HG03103 (cell line): ENCODE results near the gene CDH16.
A peak's percentile ranks its signal among the peaks of the same experiment; 100 is the strongest.
"Not testable (repeated sequence)": the region's sequence is repeated elsewhere in the genome, so short reads cannot be mapped to it uniquely, and the experiment has no call there.

ENCODE experiments used
- ATAC-seq: cut with Tn5 transposase; IDR thresholded peaks from one replicate; pipeline ENCODE4 v1.9.1; 2021; ENCODE audit warnings: low read depth; ENCODE audit not compliant: unreplicated experiment

Gene CDH16

DNA sequence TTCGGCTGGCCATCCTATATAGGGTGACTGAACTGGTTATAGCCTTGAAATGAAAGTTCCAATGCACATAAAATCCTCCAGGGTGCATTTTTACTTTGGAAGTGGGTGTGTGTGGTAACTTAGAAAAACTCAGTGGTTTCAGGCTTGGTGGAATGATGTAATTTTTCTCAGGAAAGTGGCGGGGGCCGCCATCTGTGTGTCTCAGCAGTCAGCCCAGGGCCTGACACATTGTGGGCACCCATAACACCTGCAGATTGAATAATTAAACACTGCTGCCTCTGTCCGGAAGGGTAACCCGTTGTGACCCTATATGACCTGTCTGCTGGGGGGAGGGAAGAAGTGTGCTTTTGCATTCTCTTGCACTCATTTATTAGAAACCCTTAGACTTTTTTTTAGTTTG lies 40.6 kb downstream of the CDH16 start:
- ATAC-seq: no peak

DNA sequence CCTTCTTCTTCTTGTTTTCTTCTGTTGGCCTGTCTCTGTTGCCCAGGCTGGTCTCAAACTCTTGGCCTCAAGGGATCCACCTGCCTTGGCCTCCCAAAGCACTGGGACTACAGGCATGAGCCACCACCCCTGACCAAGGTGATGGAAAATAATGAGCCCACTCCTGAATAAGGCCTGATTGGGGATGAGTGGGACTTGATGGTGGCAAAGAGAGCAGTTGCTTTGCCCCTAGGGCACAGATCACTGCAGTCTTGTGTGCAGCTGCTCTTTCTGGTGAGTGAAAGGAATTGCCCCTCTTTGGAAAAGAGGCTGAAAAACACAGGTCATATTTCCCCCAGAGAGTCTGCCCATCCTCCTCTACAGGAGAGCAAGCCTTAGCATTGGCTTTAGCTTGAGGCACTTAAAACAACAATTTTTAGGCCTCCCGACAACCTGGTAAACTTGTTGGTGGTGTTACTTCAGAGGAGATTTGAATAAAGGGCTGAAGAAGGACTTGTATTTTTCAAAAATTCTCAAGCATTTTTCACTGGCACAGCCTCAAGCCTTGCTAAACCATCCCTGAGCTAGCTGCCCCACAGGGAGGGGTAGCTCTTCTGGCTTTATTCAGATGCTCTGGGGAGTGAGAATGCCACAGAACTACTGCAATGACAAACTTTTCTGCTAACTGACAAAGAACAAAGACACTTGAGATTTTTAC lies 44.5 kb downstream of the CDH16 start:
- ATAC-seq: no peak

DNA sequence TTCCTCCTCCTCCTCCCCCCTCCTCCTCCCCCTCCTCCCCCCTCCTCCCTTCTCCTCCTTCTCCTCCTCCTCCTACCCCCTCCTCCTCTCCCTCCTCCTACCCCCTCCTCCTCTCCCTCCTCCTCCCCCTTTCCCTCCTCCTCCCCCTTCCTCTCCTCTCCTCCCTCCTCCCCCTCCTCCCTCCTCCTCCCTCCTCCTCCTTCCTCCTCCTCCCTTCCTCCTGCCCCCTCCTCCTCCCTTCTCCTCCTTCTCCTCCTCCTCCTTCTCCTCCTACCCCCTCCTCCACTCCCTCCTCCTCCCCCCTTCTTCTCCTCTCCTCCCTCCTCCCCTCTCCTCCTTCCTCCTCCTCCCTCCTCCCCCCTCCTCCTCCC lies 45.0 kb downstream of the CDH16 start:
- ATAC-seq: no peak

DNA sequence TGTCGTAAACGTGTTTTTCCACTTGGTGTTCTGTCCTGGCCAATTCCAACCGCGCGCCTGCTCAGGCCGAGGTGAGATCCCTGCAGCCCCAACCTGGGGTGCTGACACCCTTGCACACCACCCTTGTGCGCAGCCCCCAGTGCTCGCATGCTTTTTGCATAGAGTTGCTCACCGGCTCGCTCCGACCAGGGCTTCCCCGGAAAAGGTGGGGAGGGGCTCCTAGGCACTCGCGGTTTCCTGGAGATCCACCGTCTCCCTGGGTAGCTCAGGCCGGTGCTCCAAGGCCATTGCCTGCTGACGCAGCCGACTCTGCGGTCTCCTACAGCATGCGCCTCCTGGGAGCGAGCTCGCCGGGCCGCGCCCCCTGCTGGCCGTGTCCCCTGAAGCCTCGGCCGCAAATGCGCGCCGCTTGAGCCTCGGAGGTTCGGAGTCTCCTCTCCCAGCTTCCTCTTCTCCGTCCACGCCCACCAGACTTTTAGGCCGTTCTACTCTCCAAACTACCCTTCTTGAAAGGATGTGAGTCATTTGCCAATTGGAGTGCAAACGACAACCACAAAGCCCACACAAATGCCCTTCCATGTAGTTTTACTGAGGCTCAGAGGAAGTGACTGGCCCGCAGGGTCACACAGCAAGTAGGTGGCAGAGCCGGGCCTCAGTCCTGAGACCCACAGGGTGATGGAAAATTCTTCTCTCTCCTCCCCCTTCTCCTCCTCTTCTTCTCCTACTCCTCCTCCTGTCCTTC lies 45.6 kb downstream of the CDH16 start:
- ATAC-seq: peak; percentile 91

DNA sequence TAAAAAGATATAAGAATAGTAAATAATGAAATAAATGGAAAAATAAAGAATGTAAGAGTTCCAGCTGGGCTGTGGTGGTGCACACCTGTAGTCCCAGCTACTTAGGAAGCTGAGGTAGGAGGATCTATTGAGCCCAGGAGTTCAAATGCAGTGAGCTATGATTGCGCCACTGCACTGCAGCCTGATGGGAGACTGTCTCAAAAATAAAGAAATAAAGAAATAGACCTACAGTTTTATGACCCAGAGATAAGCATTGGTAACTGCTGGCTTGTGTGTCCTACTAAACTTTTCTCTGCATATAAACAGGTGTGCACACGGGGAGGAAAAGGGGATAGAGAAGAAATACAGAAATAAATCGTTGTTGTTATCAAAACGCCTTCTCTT lies 46.1 kb downstream of the CDH16 start:
- ATAC-seq: no peak

DNA sequence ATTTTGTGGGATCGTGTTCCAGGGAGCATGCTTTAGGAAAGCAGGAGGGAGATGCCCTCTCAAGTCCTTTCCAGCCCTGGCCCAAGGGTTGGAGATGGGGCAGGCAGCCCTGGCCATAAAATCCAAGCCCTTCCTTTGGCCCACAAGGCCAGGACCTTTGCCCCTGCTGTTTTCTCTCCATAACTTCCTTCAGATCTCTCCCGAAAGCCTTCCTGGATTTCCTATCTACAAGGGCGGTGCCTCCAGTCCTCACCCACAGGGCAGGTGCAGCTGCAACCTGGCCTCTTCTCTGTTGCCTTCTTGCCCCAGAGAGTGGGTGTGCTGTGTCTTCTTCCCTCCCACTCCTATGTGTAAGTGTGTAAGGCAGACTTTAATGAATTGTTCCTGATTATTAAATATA lies 46.8 kb downstream of the CDH16 start:
- no peak for ATAC-seq

DNA sequence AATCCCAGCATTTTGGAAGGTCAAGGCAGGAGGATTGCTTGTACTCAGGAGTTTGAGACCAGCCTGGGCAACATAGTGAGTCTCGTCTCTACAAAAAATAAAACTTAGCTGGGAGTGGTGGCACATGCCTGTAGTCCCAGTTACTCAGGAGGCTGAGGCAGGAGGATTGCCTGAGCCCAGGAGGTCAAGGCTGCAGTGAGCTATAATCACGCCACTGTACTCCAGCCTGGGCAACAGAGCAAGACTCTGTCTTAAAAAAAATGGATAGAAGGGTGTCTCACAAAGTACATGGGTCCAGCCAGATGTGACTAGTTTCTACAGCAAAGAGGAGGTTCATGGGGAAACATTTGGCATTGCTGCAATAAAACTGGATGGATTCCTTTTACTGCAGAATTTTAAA lies 47.3 kb downstream of the CDH16 start:
- ATAC-seq: not testable (repeated sequence)

DNA sequence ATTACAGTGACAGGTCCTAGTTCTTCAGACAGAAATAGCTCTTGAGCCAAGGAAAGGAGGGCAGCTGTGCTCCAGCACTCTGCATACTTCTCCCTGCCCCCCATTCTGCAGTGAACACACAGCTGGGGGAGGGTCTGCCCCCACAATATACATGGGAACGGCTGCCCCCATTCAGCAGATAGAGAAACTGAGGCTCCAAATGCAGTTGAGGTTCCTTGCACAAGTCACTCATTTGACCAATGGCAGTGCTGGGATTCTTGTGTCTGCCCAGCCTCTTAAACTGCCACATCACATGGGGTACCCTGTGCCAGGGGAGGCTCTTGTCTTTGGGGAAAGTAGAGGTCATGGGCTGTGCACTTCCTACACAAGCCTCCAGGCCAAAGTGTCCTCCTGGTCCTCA lies 49.3 kb downstream of the CDH16 start:
- ATAC-seq: no peak

DNA sequence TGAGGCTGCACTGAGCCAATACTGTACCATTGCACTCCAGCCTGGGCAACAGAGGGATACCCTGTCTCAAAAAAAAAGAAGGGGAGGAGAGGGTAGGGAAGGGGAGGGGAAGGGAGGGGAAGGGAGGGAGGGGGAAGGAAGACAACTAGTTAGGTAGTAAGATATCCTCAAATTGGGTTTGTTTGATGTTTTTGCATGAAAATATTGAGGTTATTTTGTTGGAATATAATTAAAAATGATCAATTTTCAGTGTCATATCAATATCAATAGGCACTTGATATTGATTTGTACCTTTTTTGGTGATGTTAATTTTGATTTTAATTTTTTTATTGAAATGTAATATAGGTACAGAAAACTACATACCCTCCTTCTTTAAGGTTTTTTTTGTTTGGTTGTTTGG lies 55.0 kb downstream of the CDH16 start:
- ATAC-seq: no peak

DNA sequence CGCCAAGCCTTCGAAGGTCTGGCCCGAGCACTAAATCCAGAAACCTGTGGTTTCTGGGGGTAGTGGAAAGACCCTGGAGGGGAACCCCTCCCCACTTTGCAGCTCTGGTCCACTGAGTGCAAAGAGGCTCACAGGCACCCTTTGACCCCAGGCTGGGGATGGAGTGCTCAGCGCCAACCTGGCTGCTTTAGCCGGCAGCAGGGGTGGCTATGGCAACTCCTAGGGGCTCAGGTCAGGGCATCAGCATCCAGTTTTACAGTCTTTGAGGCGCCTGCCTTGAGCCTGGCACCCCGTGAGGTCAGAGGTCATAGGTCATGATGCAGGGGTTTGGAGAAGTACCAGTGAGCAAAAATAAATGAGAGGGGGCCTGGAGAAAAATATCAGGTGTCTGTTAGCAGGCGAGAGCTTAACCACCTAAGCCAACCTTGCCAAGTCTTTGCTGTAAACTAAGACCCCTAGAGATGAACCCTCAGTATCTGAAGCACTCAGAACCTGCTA lies 56.6 kb downstream of the CDH16 start:
- no peak for ATAC-seq

DNA sequence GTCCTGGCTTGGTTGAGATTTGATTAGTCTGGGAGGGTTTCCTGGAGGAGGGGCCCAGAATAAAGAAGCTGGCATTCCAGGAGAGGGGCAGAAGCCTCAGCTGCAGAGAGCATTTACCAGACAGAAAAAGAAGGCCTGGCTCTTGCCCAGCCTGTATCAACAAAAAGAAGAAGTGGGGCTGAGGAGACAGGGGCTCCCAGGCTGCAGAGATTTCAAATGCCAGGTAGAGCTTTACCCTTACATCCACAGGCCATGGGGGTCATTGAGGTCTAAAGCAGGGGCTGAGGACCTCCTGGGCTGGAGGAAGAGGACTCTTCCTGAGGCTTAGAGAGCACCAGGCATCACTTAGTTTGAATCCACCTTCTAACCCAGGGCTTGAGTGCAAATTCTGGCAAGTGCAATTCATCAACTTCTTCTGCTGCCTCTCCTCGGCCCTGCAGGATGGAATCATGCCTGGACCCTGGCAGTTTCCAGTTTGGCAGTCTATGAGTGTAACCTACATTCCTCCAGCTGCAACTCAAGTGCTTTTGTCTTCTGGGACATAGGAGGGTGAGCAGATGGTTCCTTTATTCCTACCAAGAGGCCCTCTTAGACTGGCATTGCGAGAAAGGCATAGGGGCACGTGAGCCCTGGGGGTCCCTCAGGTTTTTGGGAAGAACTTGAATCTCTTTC lies 59.2 kb downstream of the CDH16 start:
- ATAC-seq: no peak

DNA sequence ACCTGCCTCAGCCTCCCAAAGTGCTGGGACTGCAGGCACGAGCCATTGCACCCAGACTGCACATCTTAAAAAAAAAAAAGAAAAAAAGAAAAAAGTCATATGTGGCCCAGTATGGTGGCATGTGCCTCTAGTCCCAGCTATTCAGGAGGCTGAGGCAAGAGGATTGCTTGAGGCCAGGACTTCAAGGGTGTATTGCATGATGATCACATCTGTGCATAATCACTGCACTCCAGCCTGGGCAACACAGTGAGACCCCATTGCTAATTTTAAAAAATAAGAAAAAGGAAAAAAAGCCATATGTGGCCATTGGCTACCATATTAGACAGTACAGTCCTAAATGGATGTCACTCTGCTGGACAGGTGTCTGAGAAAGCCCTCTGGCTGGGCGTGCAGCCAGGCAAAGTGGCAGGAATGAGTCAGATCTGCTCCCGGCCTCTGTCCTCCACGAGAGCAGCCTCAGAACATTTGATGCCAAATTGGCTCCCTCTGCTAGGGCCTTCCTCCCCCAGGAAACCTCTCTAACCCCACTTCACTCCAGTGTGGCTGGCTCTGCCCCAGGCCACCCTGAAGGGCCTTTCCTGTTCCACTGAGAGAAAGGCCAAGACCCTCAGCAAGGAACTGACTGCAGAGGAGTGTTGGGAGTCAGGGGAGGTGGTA lies 59.8 kb downstream of the CDH16 start:
- ATAC-seq: no peak
